ENCODE results near the gene HAGH.
A peak's percentile ranks its signal among the peaks of the same experiment; 100 is the strongest.

HAGH gene

DNA sequence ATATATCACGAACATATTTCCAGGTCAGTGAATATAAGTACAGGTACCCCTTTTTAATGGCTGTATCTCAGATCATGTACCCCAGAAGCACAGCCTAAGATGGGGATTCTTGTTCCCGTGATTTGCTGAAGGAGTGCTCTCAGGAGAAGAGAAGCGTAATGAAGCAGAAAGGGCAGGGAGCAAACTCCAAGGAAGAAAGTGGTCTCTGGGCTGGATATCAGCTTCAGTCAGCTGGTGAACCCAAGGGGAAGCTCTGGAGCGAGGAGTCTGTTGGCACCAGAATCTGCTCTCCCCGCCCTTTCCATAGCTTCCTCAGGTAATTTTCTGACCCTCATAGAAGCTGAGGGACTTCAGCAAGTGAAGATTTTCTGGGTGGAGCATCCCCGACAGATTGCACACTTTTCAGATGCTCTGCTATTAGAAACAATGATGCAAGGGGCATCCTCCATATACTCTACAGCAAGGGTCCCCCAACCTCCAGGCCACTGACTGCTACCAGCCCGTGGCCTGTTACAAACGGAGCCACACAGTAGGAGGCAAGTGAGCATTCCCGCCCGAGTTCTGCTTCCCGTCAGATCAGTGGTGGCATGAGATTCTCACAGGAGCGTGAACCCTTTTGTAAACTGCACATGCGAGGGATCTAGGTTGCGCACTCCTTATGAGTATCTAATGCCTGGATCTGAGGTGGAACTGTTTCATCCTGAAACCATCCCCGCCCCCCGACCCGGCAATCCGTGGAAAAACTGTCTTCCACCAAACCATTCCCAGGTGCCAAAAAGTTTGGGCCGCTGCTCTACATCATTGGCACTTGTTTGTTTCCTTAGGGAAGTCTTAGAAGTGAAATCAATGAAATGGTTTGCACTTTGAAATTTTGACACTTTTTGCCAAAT lies 4.8 kb upstream of the HAGH start:
- FAIRE-seq (no peak), DNase-seq (ENCODE audit: insufficient read length, low spot score) (no peak)
- TF ChIP-seq, protein P1, sequence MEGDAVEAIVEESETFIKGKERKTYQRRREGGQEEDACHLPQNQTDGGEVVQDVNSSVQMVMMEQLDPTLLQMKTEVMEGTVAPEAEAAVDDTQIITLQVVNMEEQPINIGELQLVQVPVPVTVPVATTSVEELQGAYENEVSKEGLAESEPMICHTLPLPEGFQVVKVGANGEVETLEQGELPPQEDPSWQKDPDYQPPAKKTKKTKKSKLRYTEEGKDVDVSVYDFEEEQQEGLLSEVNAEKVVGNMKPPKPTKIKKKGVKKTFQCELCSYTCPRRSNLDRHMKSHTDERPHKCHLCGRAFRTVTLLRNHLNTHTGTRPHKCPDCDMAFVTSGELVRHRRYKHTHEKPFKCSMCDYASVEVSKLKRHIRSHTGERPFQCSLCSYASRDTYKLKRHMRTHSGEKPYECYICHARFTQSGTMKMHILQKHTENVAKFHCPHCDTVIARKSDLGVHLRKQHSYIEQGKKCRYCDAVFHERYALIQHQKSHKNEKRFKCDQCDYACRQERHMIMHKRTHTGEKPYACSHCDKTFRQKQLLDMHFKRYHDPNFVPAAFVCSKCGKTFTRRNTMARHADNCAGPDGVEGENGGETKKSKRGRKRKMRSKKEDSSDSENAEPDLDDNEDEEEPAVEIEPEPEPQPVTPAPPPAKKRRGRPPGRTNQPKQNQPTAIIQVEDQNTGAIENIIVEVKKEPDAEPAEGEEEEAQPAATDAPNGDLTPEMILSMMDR (IDR thresholded peaks at IDR 0.05; ENCODE audit: insufficient read depth, missing control alignments) = no peak

DNA sequence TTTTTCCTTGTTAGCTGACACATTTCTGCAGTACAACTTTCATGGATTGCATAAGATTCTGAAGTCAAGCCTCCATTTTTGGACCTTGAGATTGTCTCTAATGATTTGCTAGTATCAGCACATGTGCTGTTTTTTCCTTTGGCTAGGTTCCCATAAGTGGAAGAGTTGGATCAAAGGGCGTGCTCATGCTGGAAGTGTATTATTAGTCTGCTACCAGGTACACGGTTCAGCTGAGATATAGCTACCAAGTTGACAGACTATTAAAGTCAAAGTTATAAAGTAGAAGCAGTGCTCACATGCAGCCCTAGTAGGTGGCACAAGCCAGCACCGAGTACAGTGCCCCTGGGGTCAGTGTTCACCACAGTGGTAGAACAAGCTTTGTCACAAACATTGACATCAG lies 3.6 kb upstream of the HAGH start:
- no peak for FAIRE-seq
- no peak for DNase-seq (ENCODE audit: insufficient read length, low spot score)
- TF ChIP-seq, protein P1 (IDR thresholded peaks at IDR 0.05; ENCODE audit: insufficient read depth, missing control alignments) = no peak

DNA sequence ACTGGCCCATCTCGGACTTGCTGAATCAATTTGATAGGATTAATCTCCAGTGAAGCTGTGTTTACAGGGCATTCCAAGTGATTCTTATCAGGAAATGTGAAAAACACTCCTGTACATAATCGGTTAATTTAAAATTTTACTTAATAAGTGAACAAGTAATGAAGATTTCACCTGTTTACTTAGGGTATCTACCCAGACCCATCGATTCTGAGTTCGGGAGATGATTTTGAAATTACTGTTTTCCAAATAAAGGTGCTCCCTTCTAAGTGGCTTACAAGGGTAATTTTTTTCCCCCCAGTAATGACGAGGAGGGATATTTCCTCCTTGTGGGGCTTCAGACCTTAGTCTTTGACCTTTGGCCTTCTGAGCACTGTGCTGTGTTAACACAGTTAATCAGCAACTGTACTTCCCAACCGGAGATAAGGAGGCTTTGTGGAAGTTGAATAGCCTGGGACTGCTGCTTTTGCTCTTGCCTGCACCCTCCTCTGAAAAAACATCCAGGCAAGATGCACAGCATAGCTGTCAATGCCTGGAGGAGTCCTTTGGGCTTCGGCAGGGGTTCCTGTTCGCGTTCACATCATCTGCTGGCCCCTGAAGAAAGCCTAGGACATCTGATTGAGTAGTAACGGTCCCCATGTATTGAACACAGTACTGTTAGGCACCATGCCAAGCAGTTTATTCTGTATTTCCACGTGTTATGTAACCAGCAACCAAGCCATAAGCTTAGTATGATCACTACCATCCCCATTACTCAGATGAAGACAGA lies 2.2 kb upstream of the HAGH start:
- DNase-seq (ENCODE audit: insufficient read length, low spot score) = no peak
- FAIRE-seq = no peak
- TF ChIP-seq, protein P1 (IDR thresholded peaks at IDR 0.05; ENCODE audit: insufficient read depth, missing control alignments) = no peak

DNA sequence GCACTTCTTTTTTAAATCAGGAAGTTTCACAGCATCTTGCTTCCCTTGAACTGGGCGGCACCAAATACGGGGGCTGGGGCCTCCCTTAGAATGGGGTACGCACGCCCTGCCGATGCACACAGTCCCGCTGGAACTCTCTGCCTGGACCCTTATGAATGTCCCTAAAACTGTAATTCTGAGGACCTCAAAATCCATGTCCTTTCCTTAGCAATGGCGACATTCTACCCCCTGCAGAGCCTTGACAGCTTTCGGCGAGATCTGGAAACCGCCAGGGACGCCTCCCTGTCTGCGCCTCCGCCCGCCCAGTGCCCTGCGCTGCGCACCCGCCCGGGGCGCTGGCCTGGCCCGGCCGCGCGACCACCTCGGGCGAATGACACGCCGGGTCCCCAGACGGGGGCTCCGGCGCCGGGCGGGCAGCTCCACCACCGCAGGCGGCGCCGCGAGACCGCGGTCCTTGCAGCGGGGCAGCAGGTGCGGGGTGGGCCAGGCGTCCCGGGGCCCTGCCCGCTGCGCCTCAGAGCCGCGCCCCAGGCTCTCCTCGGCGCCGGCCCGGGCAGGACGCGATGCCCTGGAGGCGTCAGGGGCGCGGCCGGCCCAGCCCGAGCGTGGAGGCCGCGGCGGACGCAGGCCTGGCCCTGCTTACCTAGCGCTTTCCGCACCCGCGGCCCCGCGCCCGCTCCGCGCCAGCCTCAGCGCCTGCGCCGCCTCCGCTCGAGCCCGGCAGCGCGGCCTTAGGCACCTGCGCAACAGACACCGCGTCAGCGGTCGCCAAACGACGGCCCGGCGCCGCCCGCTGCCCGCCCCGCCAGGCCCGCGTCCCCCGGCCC lies 548 bp downstream of the HAGH start:
- FAIRE-seq = no peak
- TF ChIP-seq, protein P1 (IDR thresholded peaks at IDR 0.05; ENCODE audit: insufficient read depth, missing control alignments) = no peak
- DNase-seq (ENCODE audit: insufficient read length, low spot score) = peak; percentile 58

DNA sequence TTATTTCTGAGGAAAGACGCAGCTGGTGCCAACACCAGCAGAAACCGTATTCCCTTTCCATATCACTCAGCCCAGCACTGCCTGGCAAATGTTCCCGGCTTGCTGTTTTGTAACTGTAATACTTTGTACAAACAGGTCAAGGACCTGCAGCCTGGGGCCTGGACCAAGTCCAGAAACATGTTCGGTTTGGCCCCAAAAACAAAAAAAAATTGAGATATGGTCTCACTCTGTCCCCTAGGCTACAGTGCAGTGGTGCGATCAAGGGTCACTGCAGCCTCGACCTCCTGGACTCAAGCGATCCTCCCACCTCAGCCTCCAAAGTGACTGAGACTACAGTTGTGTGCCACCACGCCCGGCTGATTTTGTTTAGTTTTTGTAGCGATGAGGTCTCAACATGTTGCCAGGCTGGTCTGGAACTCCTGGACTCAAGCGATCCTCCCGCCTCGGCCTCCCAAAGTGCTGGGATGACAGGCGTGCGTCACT lies 1.2 kb downstream of the HAGH start:
- TF ChIP-seq, protein P1 (IDR thresholded peaks at IDR 0.05; ENCODE audit: insufficient read depth, missing control alignments) = no peak
- DNase-seq (ENCODE audit: insufficient read length, low spot score) = no peak
- FAIRE-seq = no peak

DNA sequence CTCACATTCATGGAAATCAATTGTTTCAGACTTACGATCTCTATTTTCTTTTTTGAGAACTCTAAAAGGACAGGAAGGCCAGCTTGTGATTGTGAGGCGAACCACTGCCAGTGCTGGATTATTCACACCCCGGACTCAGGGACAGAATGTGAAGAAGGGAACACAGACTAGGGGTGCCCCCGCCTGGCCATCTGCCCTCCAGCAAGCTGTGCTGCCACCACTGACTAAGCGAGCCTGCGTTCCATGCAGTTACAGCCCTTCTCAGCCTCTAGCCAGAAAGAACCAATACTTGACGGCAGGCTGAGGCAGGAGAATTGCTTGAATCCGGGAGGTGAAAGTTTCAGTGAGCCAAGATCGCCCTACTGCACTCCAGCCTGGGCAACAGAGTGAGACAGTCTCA lies 2.8 kb downstream of the HAGH start:
- FAIRE-seq (no peak), DNase-seq (ENCODE audit: insufficient read length, low spot score) (peak; percentile 46)
- TF ChIP-seq, protein P1 (IDR thresholded peaks at IDR 0.05; ENCODE audit: insufficient read depth, missing control alignments) = peak; percentile 40

Data from D721Med (cell line).